PC-3 (cell line): ENCODE data around the gene PRKCE.

ENCODE experiments used
- EZH2 ChIP-seq: fragments of 300-600 bp; sonication (generic); IDR thresholded peaks from one replicate; pipeline ENCODE4 v1.6.1; 2017; ENCODE audit warnings: antibody characterized with exemption, mild to moderate bottlenecking, low read length; ENCODE audit not compliant: unreplicated experiment
- TF ChIP-seq, protein P1 (sequence below): fragments of 300-600 bp; sonication (generic); conservative IDR thresholded peaks from 2 replicates; pipeline ENCODE4 v1.5.1; 2017; ENCODE audit warnings: antibody characterized with exemption, low read depth, mild to moderate bottlenecking, low read length

DNA sequence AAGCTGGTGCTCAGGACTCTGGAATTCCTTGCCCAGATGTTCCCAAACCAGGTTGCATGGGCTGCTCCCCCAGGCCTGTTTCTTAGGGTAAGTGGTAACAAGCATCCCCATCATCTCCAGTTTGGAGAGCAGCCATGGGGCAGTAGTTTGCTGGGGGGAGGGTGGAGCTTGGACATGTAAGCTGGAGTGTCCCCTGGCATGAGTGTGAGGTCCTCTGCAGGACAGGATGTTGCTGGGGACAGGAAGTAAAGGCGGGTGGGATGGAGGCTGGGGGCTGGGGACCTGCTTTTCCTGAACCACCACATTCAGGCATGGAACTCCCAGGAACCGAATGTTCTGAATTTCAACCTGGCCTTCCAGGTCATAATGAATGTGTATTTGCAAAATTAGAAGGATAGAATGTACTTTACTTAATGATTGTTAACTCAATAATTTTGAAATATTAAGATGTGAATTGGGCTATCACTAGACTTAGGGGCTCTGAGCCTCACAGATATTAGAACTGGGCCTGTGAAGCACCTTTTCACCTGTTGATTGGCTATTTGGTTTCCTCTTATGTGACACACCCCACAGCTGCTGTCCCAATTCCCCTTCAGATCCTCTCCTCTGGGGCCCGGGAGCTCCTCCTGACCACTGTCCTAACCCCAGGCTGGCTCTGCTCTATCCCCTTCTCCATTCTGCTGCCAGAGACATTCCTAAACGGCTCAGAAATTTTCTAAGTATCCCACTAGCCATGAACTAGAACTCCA lies 579.4 kb downstream of the PRKCE start:
- TF ChIP-seq, protein P1, sequence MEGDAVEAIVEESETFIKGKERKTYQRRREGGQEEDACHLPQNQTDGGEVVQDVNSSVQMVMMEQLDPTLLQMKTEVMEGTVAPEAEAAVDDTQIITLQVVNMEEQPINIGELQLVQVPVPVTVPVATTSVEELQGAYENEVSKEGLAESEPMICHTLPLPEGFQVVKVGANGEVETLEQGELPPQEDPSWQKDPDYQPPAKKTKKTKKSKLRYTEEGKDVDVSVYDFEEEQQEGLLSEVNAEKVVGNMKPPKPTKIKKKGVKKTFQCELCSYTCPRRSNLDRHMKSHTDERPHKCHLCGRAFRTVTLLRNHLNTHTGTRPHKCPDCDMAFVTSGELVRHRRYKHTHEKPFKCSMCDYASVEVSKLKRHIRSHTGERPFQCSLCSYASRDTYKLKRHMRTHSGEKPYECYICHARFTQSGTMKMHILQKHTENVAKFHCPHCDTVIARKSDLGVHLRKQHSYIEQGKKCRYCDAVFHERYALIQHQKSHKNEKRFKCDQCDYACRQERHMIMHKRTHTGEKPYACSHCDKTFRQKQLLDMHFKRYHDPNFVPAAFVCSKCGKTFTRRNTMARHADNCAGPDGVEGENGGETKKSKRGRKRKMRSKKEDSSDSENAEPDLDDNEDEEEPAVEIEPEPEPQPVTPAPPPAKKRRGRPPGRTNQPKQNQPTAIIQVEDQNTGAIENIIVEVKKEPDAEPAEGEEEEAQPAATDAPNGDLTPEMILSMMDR, result no peak
- no peak for TF ChIP-seq EZH2
